Sigmoid colon (tissue), 7 donors: ENCODE data around the gene ISYNA1. TPM values are rescaled to one million over a fixed set of nuclear protein-coding genes. Genes with fewer than 3 reads are reported as not detected.
A peak's percentile ranks its signal among the peaks of the same experiment; 100 is the strongest.

Source experiments
- DNase-seq: peaks from one replicate; pipeline ENCODE4 v3.0.0-alpha.2; 2019
- H3K27ac ChIP-seq, 4 donors: fragments of 200-600 bp; sonication (generic); one replicate each; pipeline ENCODE4 v1.5.1; 2016 to 2019; ENCODE audit warnings: mild to moderate bottlenecking in 1 of 4
- H3K27me3 ChIP-seq, 3 donors: fragments of 200-600 bp; sonication (generic); one replicate each; pipeline ENCODE4 v1.5.1; 2019; ENCODE audit warnings: mild to moderate bottlenecking in 1 of 3
- H3K36me3 ChIP-seq, 4 donors: fragments of 200-600 bp; sonication (generic); one replicate each; pipeline ENCODE4 v1.5.1; 2016 to 2019
- H3K4me1 ChIP-seq, 4 donors: fragments of 200-600 bp; sonication (generic); one replicate each; pipeline ENCODE4 v1.5.1; 2017 to 2019
- H3K4me3 ChIP-seq, 4 donors: fragments of 200-600 bp; sonication (generic); one replicate each; pipeline ENCODE4 v1.5.1; 2017 to 2019; ENCODE audit warnings: mild to moderate bottlenecking in 2 of 4, moderate library complexity in 1 of 4
- H3K9me3 ChIP-seq, 4 donors: fragments of 200-600 bp in 3 of 4; sonication (generic) in 3 of 4; one replicate each; pipeline versions ENCODE4 v1.5.1 to v1.6.1; 2013 to 2019
- CTCF ChIP-seq, 4 experiments: fragments of 450-650 bp in 3 of 4; fragments of 200-600 bp in 1 of 4; IDR thresholded peaks; one replicate each; pipeline ENCODE4 v1.5.1; 2016 to 2019; ENCODE audit warnings: antibody characterized with exemption in 4 of 4, mild to moderate bottlenecking in 3 of 4, moderate library complexity in 2 of 4
- EP300 ChIP-seq, 4 donors: sonication (generic); formaldehyde crosslinking; IDR thresholded peaks; one replicate each; pipeline ENCODE4 v1.6.1; 2017; ENCODE audit warnings: antibody characterized with exemption in 4 of 4
- POLR2A ChIP-seq, 2 donors: fragments of 450-650 bp; IDR thresholded peaks; one replicate each; pipeline ENCODE4 v1.6.1; 2016; ENCODE audit warnings: antibody characterized with exemption in 2 of 2, mild to moderate bottlenecking in 2 of 2, moderate library complexity in 2 of 2
- POLR2AphosphoS5 ChIP-seq, 4 donors: sonication (generic); formaldehyde crosslinking; IDR thresholded peaks; one replicate each; pipeline ENCODE4 v1.6.1; 2017; ENCODE audit warnings: antibody characterized with exemption in 4 of 4
- WGBS, 2 donors: extraction: QIAGEN DNeasy Blood & Tissue Kit; methylation state at CpG; one replicate each; pipeline ENCODE4 v1.1.7; 2013; 5-methylcytosine and 5-hydroxymethylcytosine counted together
- intact Hi-C: fragments of 100-400 bp; cut with DNase I; formaldehyde crosslinking; loops from one replicate; pipeline ENCODE4 v1.15.1; 2023
- polyA plus RNA-seq, 3 donors: library from polyadenylated mRNA; stranded (reverse); fragments of 200-250 nt; gene quantifications; one replicate each; pipeline ENCODE4 v1.2.3, GENCODE V29; 2013
- total RNA-seq, 4 donors: library from RNA; depleted of rRNA; stranded (reverse); fragments of >200 nt; gene quantifications; one replicate each; pipeline ENCODE4 v1.1.0, GENCODE V29; 2016
- donor health status: healthy with polysubstance abuse.
- donor health status: Bipolar disorder and iron deficiency.
- donor health status: healthy.

The ISYNA1 gene
- total and polyA plus RNA-seq, 7 donors, result 3.7 to 18.7 (median 10.2) TPM

DNA sequence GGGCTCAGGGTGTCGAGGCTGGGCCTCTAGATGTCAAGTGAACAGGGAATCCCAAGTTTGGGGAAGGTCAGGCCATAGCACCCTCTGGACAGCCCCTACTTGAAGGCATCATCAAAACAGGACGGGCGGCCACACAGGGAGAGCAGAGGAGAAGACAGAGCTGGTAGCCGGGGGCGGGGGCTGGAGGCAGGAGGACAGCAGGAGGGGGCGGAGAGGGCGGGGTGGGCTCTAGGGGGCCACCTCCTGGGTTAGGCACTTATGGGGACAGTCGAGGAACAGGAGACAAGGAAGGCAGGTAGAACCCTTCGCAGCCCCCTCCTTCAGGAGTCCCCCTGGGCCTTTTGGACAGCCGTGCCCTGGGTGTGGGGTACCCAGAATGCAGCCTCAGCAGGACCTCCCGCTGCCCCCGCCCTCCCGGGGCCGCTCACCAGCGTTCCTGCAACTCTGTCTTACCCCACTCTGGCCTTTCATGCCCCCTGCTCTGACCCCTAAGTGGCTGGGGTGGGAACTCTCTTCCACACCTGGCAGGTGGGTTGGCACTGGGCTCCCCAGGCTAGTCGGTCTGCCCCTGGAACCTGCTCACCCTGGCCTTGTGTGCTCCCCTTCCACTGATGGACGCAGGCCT, 12.9 kb downstream of the ISYNA1 start:
- no peaks in the 10 kb centered on the region for H3K9me3 ChIP-seq
- H3K36me3 ChIP-seq, result no peaks in the 10 kb centered on the region
- H3K4me1 ChIP-seq, result peaks cover 4 to 78% (median 55%) of the 10 kb centered on the region in 4 donors
- no peak overlapping the region for H3K4me3 ChIP-seq
- H3K27ac ChIP-seq, result peak overlapping the region; percentile 65 to 82 (median 72)
- 89 to 90% methylated on average over 17 of the region's 17 CpGs for WGBS, 2 donors
- TF ChIP-seq CTCF (IDR thresholded peaks at IDR 0.05) (no peak), POLR2AphosphoS5 (IDR thresholded peaks at IDR 0.05) (no peak), EP300 (IDR thresholded peaks at IDR 0.05) (no peak)
- peak; percentile 60 for DNase-seq
- intact Hi-C loops, result no loop called here
- no peaks in the 10 kb centered on the region for H3K27me3 ChIP-seq

DNA sequence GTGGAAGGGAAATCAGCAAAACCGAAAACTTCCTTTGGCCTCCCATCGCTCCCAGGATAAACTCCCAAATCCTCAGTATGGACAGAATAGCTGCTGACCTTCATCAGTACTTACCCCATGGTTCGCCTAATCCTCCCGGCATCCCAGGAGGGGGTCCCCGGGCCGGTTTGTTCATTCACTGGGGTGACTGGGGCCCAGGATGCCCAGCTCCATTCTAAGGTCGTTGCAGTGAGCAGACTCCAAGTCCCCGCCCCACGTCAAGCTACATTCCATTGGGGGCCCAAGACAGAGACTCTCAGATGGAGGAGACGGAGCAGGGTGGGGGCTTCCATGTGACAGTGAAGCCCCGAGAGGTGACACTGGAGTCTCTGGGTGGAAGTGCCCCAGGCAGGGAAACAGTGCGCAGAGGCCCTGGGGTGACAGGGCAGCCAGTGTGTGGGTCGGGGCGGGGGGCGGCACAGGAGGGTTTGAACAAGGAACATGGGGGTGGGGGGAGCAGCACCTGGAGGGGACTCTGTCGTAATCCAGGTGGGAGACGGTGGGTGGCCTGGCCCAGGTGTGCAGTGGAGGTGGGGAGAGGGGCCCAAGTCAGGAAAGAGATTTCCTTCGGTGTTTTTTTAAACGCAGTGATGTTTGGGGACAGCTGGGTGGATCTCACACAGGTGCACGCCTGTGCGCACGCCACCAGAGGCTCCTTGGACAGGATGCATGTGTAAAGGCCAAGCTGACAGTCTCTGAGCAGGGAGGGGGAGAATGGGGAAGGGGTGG, 13.6 kb downstream of the ISYNA1 start:
- Histone ChIP-seq H3K27me3 (no peaks in the 10 kb centered on the region), H3K4me1 (peaks cover 4 to 75% (median 52%) of the 10 kb centered on the region in 4 donors), H3K4me3 (no peak overlapping the region), H3K36me3 (no peaks in the 10 kb centered on the region), H3K9me3 (no peaks in the 10 kb centered on the region), H3K27ac (peak overlapping the region; percentile 7 to 82 (median 55))
- intact Hi-C loops, result no loop called here
- 72 to 85% methylated on average over 22 of the region's 22 CpGs for WGBS, 2 donors
- TF ChIP-seq CTCF (IDR thresholded peaks at IDR 0.05), result no peak
- peak; percentile 60 for DNase-seq

DNA sequence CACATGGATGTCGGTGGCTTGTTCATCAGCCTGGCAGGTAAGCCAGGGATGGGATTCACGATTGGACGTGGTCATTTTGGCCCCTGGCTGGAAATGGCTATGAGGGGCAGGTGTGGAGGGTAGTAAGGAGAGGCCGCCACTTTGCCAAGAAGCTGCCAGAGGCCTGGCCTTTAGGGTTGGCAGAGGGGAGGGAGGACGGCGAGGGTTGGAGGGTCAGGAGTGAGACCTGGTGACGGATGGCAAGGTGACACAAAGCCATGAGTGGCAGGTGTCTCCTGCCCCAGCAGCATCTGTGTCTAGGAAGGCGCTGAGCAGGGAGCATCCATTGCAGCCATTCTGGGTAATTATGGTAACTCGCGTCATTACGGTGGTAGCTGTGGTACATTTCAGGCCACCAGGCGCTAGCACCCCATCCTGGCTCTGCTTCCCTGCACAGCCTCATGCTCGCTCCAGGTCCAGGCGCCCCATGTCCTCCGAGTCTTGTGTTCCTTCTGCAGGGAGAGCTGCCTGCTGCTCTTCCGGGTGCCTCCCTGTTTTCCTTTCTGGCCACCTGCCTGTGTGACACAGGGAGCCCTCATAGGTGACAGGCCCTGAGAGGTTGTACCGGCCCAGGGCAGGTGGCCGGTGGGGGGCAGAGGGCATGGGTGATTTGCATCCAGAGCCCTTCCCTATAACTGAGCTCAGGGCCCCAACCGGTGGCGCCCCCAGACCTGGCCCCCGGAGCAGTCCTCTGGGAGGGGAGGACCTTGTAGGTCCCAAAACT, 14.5 kb downstream of the ISYNA1 start:
- H3K36me3 ChIP-seq, result no peaks in the 10 kb centered on the region
- DNase-seq, result no peak
- 54 to 78% methylated on average over 21 of the region's 21 CpGs for WGBS, 2 donors
- TF ChIP-seq POLR2A (IDR thresholded peaks at IDR 0.05) (no peak), EP300 (IDR thresholded peaks at IDR 0.05) (no peak), POLR2AphosphoS5 (IDR thresholded peaks at IDR 0.05) (no peak), CTCF (IDR thresholded peaks at IDR 0.05) (no peak)
- intact Hi-C loops, result no loop called here
- H3K27ac ChIP-seq, result peak overlapping the region; percentile 7 to 82 (median 32)
- H3K4me3 ChIP-seq, result no peak overlapping the region
- no peaks in the 10 kb centered on the region for H3K9me3 ChIP-seq
- peaks cover 0 to 73% (median 50%) of the 10 kb centered on the region in 4 donors for H3K4me1 ChIP-seq
- H3K27me3 ChIP-seq, result peaks cover 0 to 2% (median 0%) of the 10 kb centered on the region in 3 donors

DNA sequence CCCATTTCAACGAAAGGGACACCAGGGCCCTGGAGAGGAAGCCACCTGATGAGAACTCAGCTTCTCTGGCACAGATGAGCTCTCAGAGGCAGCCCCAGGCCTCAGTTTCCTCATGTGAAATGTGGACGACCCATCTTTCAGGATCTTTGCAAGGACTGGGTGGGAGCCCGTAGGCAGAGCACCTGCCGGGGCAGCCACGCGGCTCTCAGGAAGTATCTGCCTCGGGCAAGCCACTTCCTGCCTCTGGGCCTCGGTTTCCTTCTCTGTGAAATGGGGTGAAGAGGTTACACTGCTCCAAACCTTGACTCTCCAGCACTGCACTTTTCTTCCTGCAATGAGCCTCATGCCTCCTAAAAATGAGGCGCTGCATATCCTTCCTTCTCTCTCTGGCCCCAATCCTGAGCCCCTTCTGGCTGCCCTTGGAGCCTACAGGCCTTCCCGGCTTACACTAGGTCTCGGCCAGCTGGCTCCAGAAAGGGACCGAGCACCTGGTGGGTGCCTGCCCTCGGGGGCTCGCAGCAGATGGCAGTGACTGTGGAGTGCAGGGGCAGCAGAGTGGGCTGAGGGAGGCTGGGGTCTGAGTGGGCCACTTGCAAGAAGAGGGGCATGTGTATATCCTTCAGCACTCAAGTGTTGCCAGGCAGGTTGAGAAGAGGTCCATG, 15.3 kb downstream of the ISYNA1 start:
- peak overlapping the region in 1 of 4 donors; percentile 28 for H3K27ac ChIP-seq
- TF ChIP-seq CTCF (IDR thresholded peaks at IDR 0.05), result no peak
- TF ChIP-seq POLR2A (IDR thresholded peaks at IDR 0.05), result no peak
- TF ChIP-seq POLR2AphosphoS5 (IDR thresholded peaks at IDR 0.05), result no peak
- no peak for DNase-seq
- H3K9me3 ChIP-seq, result no peaks in the 10 kb centered on the region
- no peaks in the 10 kb centered on the region for H3K36me3 ChIP-seq
- H3K4me3 ChIP-seq, result no peak overlapping the region
- intact Hi-C loops, result no loop called here
- H3K27me3 ChIP-seq, result peaks cover 0 to 10% (median 0%) of the 10 kb centered on the region in 3 donors
- 65 to 86% methylated on average over 14 of the region's 14 CpGs for WGBS, 2 donors
- H3K4me1 ChIP-seq, result peaks cover 0 to 76% (median 56%) of the 10 kb centered on the region in 4 donors
